H54 (cell line): ENCODE data around the gene HSD17B14.
"Not testable (repeated sequence)": the region's sequence is repeated elsewhere in the genome, so short reads cannot be mapped to it uniquely, and the experiment has no call there.

ENCODE experiments used
- DNase-seq: peaks from one replicate; pipeline ENCODE4 v3.0.0; 2011; ENCODE audit warnings: low spot score, mixed read lengths; ENCODE audit not compliant: insufficient read length
- FAIRE-seq: peaks from 3 replicates; lab custom pipeline; 2011; peaks lifted over from hg19 to GRCh38; lab: Jason Lieb, UNC
- POLR2A ChIP-seq: IDR thresholded peaks from 2 replicates; pipeline ENCODE4 v1.6.1; 2011; ENCODE audit warnings: low read depth, mild to moderate bottlenecking, low read length

The HSD17B14 gene

GRCh38 chr19:48805452-48805851 lies 30.8 kb downstream of the HSD17B14 start:
- no peak for DNase-seq
- no peak for FAIRE-seq

GRCh38 chr19:48804496-48804895 lies 31.8 kb downstream of the HSD17B14 start:
- FAIRE-seq = no peak
- no peak for TF ChIP-seq POLR2A
- DNase-seq = no peak

More at GRCh38 chr19:48805452-48805851, 30.8 kb downstream of the HSD17B14 start:
- TF ChIP-seq POLR2A = no peak

- DNase-seq = no peak
- no peak for FAIRE-seq
Observed at GRCh38 chr19:48802623-48803022, 33.7 kb downstream of the HSD17B14 start.

GRCh38 chr19:48799358-48800300 lies 36.7 kb downstream of the HSD17B14 start:
- no peak for FAIRE-seq

More at GRCh38 chr19:48802623-48803022, 33.7 kb downstream of the HSD17B14 start:
- no peak for TF ChIP-seq POLR2A

GRCh38 chr19:48798937-48799336 lies 37.4 kb downstream of the HSD17B14 start:
- no peak for FAIRE-seq
- no peak for TF ChIP-seq POLR2A

More at GRCh38 chr19:48799358-48800300, 36.7 kb downstream of the HSD17B14 start:
- TF ChIP-seq POLR2A = no peak
- DNase-seq = no peak

GRCh38 chr19:48797103-48797502 lies 39.2 kb downstream of the HSD17B14 start:
- FAIRE-seq (no peak), DNase-seq (no peak)
- TF ChIP-seq POLR2A = no peak

More at GRCh38 chr19:48798937-48799336, 37.4 kb downstream of the HSD17B14 start:
- no peak for DNase-seq

- DNase-seq (no peak), FAIRE-seq (no peak)
- TF ChIP-seq POLR2A = no peak
Observed at GRCh38 chr19:48796298-48797083, 39.8 kb downstream of the HSD17B14 start.

GRCh38 chr19:48795685-48796070 lies 40.6 kb downstream of the HSD17B14 start:
- DNase-seq (no peak), FAIRE-seq (no peak)
- no peak for TF ChIP-seq POLR2A

GRCh38 chr19:48795055-48795684 lies 41.1 kb downstream of the HSD17B14 start:
- no peak for TF ChIP-seq POLR2A
- DNase-seq = peak; percentile 61
- peak; percentile 27 for FAIRE-seq

- FAIRE-seq = no peak
- TF ChIP-seq POLR2A = no peak
- no peak for DNase-seq
Observed at GRCh38 chr19:48794291-48794690, 42.0 kb downstream of the HSD17B14 start.

GRCh38 chr19:48793271-48793670 lies 43.0 kb downstream of the HSD17B14 start:
- no peak for TF ChIP-seq POLR2A
- FAIRE-seq = no peak
- no peak for DNase-seq

- not testable (repeated sequence) for DNase-seq, FAIRE-seq
Observed at GRCh38 chr19:48787331-48787730, 49.0 kb downstream of the HSD17B14 start.

- not testable (repeated sequence) for FAIRE-seq, DNase-seq
Observed at GRCh38 chr19:48786422-48786821, 49.9 kb downstream of the HSD17B14 start.

- FAIRE-seq (no peak), DNase-seq (no peak)
- TF ChIP-seq POLR2A = no peak
Observed at GRCh38 chr19:48784527-48784926, 51.8 kb downstream of the HSD17B14 start.
